WERI-Rb-1 (cell line): ENCODE results near the gene SRRM2.
A peak's percentile ranks its signal among the peaks of the same experiment; 100 is the strongest.

Experiments
- DNase-seq: peaks from one replicate; pipeline ENCODE4 v3.0.0-alpha.2; 2020
- H3K27ac ChIP-seq: fragments of 250-450 bp; sonication (Bioruptor Pico); 2 replicates; pipeline ENCODE4 v1.5.1; 2020; ENCODE audit warnings: mild to moderate bottlenecking, moderate library complexity
- H3K27me3 ChIP-seq: fragments of 250-450 bp; sonication (Bioruptor Pico); 2 replicates; pipeline ENCODE4 v1.5.1; 2021; ENCODE audit warnings: mild to moderate bottlenecking, low read depth, moderate library complexity; ENCODE audit not compliant: insufficient read depth, severe bottlenecking
- H3K36me3 ChIP-seq: fragments of 250-450 bp; sonication (Bioruptor Pico); 2 replicates; pipeline ENCODE4 v1.5.1; 2020; ENCODE audit warnings: mild to moderate bottlenecking, moderate library complexity
- H3K4me3 ChIP-seq: 2 replicates; pipeline ENCODE4 v1.5.1; 2011; ENCODE audit warnings: low read depth, mild to moderate bottlenecking, control low read depth, low read length
- H3K9me3 ChIP-seq: fragments of 250-450 bp; sonication (Bioruptor Pico); 2 replicates; pipeline ENCODE4 v1.5.1; 2021; ENCODE audit warnings: mild to moderate bottlenecking, moderate library complexity; ENCODE audit not compliant: severe bottlenecking
- CTCF ChIP-seq: IDR thresholded peaks from 2 replicates; pipeline ENCODE4 v1.5.1; 2011; ENCODE audit warnings: low read depth, mild to moderate bottlenecking, control low read depth, inconsistent platforms, low read length

The SRRM2 gene

GRCh38 chr16:2785101-2785991, 32.9 kb downstream of the SRRM2 start:
- peak; percentile 49 for TF ChIP-seq CTCF
- peak; percentile 14 for DNase-seq
- Histone ChIP-seq H3K27ac (no peak overlapping the region), H3K27me3 (no peaks in the 10 kb centered on the region), H3K4me3 (no peak overlapping the region), H3K36me3 (no peaks in the 10 kb centered on the region), H3K9me3 (no peaks in the 10 kb centered on the region)

- H3K4me3 ChIP-seq = no peak overlapping the region
- no peaks in the 10 kb centered on the region for H3K9me3 ChIP-seq
- TF ChIP-seq CTCF = no peak
- H3K36me3 ChIP-seq = no peaks in the 10 kb centered on the region
- DNase-seq = no peak
- H3K27me3 ChIP-seq = no peaks in the 10 kb centered on the region
- no peak overlapping the region for H3K27ac ChIP-seq
Measured at GRCh38 chr16:2786061-2786825, 33.8 kb downstream of the SRRM2 start.

DNA sequence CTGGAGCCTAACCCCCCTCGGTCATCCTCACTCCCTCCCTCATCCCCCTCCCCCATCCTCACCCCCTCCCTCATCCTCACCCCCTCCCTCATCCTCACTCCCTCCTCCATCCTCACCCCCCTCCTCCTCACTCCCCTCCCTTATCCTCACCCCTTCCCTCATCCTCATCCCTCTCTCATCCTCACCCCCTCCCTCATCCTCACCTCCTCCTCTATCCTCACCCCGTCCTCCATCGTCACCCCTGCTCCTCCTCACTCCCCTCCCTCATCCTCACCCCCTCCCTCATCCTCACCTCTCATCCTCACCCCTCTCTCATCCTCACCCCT, 34.4 kb downstream of the SRRM2 start:
- H3K27me3 ChIP-seq = no peaks in the 10 kb centered on the region
- H3K9me3 ChIP-seq = no peaks in the 10 kb centered on the region
- H3K27ac ChIP-seq = no peak overlapping the region
- H3K36me3 ChIP-seq = no peaks in the 10 kb centered on the region
- no peak overlapping the region for H3K4me3 ChIP-seq
- no peak for TF ChIP-seq CTCF
- DNase-seq = no peak

DNA sequence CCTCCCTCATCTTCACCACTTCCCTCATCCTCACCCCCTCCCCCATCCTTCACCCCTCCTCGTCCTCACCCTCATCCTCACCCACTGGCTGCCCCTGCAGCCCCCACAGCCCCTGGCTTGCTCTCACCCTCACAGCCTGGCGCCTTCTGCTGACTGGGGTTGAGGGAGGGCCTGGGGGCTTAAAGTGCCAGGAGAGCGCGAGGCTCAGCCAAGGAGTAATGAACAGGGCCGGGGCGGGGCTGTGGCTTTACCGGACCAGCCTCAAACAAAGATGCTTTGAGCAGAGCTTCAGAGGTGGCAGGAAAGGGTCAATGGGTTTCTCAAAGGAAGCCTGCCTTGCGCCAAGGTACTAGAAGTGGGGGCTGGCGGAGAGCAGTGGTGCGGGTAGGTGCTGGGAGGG, 35.0 kb downstream of the SRRM2 start, which contains the start of gene PRSS33:
PRSS33 (minus strand) TSS at position 155 of the 400 bp plus-strand sequence. CDS start 1,013 bp downstream, outside the sequence.
- TF ChIP-seq CTCF = no peak
- no peaks in the 10 kb centered on the region for H3K36me3 ChIP-seq
- H3K9me3 ChIP-seq = no peaks in the 10 kb centered on the region
- H3K27me3 ChIP-seq = no peaks in the 10 kb centered on the region
- DNase-seq = no peak
- H3K27ac ChIP-seq = no peak within 1 kb of the TSS
- H3K4me3 ChIP-seq = no peak within 1 kb of the TSS

- H3K4me3 ChIP-seq = no peak overlapping the region
- no peaks in the 10 kb centered on the region for H3K36me3 ChIP-seq
- no peak for TF ChIP-seq CTCF
- DNase-seq = no peak
- H3K27ac ChIP-seq = no peak overlapping the region
- no peaks in the 10 kb centered on the region for H3K9me3 ChIP-seq
- no peaks in the 10 kb centered on the region for H3K27me3 ChIP-seq
Measured at GRCh38 chr16:2787961-2788360, 35.5 kb downstream of the SRRM2 start.
